Activated T-cell treated with anti-CD3 and anti-CD28 coated beads, Interleukin-2, amount 50 U/mL, for 24 hours (primary cell): ENCODE results near the gene PGBD1.

ENCODE experiments used
- DNase-seq: peaks from one replicate; pipeline ENCODE4 v3.0.0-alpha.2; 2020
- H3K27ac Mint-ChIP-seq: 2 replicates; pipeline ENCODE4 v1.8.0; 2020; ENCODE audit warnings: mild to moderate bottlenecking, mixed read lengths
- H3K27me3 Mint-ChIP-seq: 2 replicates; pipeline ENCODE4 v1.8.0; 2020; ENCODE audit warnings: mixed read lengths
- H3K36me3 Mint-ChIP-seq: 2 replicates; pipeline ENCODE4 v1.8.0; 2020; ENCODE audit warnings: low read depth, mixed read lengths
- H3K4me1 Mint-ChIP-seq: 2 replicates; pipeline ENCODE4 v1.8.0; 2020; ENCODE audit warnings: low read depth, mixed read lengths
- H3K4me3 Mint-ChIP-seq: 2 replicates; pipeline ENCODE4 v1.8.0; 2020; ENCODE audit warnings: mild to moderate bottlenecking, moderate library complexity, mixed read lengths
- H3K9me3 Mint-ChIP-seq: 2 replicates; pipeline ENCODE4 v1.8.0; 2020; ENCODE audit warnings: mixed read lengths

The PGBD1 gene, protein sequence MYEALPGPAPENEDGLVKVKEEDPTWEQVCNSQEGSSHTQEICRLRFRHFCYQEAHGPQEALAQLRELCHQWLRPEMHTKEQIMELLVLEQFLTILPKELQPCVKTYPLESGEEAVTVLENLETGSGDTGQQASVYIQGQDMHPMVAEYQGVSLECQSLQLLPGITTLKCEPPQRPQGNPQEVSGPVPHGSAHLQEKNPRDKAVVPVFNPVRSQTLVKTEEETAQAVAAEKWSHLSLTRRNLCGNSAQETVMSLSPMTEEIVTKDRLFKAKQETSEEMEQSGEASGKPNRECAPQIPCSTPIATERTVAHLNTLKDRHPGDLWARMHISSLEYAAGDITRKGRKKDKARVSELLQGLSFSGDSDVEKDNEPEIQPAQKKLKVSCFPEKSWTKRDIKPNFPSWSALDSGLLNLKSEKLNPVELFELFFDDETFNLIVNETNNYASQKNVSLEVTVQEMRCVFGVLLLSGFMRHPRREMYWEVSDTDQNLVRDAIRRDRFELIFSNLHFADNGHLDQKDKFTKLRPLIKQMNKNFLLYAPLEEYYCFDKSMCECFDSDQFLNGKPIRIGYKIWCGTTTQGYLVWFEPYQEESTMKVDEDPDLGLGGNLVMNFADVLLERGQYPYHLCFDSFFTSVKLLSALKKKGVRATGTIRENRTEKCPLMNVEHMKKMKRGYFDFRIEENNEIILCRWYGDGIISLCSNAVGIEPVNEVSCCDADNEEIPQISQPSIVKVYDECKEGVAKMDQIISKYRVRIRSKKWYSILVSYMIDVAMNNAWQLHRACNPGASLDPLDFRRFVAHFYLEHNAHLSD

DNA sequence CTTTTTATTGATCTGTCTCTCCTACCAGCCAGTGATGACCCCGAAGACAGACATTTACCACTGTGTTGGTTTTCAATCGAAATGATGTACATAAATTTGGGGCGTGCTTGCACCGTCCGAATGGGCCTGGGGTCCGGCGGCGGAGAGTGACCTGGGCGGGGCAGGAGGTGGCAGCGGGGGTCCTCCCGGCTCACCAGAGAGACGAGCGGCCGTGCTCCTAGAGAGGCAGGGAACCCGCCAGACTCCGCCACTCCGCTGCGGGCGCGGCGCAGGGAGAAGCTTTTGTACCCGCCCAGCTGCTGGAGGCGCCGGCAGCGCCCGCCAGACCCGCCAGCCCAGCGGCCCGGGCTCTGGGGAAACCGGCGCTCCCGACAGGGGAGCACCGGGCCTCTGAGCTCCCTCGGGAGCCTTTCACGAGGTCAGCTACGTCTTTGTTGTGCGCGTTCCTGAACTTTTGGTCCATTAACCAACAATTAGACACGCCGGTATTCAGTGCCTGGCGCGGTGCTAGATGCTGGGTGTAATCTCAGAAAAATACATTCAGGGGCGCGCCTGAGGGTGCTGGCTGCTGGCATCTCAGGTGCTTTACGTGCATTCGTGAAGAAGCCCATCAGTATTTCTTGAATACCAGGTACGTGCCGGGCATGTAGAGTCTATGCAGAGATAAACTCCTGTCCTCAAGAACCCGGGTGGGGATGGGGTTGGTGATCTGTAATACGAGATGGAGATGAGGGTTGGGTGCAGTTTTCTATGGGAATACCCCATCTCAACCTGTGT lies at the start of gene PGBD1:
Gene PGBD1, plus strand, starts transcription at position 285 of the 777 bp plus-strand sequence. CDS start 2,242 bp downstream, outside the sequence.
- H3K4me1 Mint-ChIP-seq = peaks cover 11% of the 10 kb centered on the region
- H3K27me3 Mint-ChIP-seq = peaks cover 50% of the 10 kb centered on the region
- peak within 1 kb of the TSS; percentile 82 for H3K4me3 Mint-ChIP-seq
- no peak within 1 kb of the TSS for H3K27ac Mint-ChIP-seq
- peak; percentile 75 for DNase-seq
- peaks cover 14% of the 10 kb centered on the region for H3K9me3 Mint-ChIP-seq
- H3K36me3 Mint-ChIP-seq = peaks cover 39% of the 10 kb centered on the region

DNA sequence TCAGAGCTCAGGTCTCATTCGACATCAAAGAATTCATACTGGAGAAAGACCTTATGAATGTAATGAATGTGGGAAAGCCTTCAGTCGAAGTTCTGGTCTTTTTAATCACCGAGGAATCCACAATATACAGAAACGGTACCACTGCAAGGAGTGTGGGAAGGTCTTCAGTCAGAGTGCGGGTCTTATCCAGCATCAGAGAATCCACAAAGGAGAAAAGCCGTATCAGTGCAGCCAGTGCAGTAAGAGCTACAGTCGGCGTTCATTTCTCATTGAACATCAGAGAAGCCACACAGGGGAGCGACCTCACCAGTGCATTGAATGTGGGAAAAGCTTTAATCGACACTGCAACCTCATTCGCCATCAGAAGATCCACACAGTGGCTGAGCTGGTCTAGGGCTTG lies 48.6 kb upstream of the PGBD1 start:
- H3K27ac Mint-ChIP-seq = no peak overlapping the region
- H3K27me3 Mint-ChIP-seq = peaks cover 7% of the 10 kb centered on the region
- no peak overlapping the region for H3K4me3 Mint-ChIP-seq
- peaks cover 26% of the 10 kb centered on the region for H3K36me3 Mint-ChIP-seq
- H3K4me1 Mint-ChIP-seq = no peaks in the 10 kb centered on the region
- no peak for DNase-seq
- H3K9me3 Mint-ChIP-seq = no peaks in the 10 kb centered on the region

DNA sequence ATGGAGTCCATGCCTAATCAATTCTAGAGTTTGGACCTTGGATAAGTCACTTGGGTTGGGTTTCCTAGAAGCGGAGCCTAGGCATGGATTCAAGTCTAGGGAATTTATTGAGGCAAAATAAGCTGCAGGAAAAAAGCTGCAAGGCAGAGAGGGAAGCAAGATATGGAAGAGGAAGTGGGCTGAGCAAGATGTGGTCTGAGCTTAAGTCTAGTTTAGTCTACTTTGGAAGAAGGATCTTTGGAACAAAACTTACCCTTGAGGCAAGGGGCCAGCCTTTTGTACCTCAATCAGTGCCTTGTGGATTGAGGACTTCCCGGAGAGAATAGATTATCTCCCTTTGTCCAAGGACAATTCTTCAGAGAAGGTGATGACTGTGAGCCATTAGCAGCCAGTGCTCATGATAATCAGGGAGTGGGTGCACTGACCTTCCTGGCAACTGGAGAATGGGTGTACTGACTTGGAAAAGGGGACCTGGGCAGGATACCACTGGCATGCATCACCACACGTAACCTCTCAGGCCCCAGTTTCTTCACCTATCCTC lies 45.4 kb upstream of the PGBD1 start:
- H3K36me3 Mint-ChIP-seq = peaks cover 16% of the 10 kb centered on the region
- H3K27me3 Mint-ChIP-seq = peaks cover 7% of the 10 kb centered on the region
- no peak for DNase-seq
- H3K4me1 Mint-ChIP-seq = no peaks in the 10 kb centered on the region
- H3K4me3 Mint-ChIP-seq = no peak overlapping the region
- no peaks in the 10 kb centered on the region for H3K9me3 Mint-ChIP-seq
- no peak overlapping the region for H3K27ac Mint-ChIP-seq

DNA sequence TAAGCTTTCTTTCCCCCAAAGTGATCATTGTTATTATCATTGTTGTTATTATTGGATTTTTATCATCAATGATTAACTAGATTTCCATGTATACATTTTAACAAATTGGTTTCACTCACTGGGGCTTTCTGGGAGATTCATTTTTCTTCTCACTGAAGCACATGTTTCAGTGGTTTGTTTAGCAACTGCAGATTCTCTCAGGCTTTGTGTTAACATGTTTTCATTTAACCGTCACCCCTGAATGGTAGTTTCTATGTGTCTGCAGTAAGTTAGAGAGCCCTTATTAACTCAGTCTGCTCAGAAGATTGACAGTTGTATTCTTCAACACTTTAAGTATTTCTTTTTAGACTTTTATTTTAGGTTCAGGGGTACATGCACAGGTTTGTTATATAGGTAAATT lies 41.7 kb upstream of the PGBD1 start:
- Mint-ChIP-seq H3K9me3 (no peaks in the 10 kb centered on the region), H3K4me1 (no peaks in the 10 kb centered on the region), H3K36me3 (peaks cover 17% of the 10 kb centered on the region), H3K27me3 (no peaks in the 10 kb centered on the region), H3K4me3 (no peak overlapping the region), H3K27ac (no peak overlapping the region)
- DNase-seq = no peak

DNA sequence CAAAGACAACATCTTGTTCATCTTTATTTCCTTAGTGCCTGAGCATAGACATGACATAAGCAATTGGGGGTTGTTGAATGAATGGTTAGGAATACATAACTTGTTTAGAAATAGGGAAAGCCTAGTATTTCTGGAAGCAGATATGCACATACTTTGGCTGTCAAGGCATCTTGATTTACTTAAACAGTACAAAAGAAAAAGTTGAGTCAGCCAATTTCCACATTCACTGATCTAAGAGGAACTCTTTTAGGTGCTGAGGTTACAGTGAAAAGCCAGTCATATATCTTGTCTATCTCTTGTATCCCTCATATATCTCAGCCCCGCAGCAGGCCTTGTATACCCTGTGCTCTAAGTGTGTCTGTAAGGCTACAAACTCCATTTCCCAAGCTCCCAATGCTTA lies 40.9 kb upstream of the PGBD1 start:
- peaks cover 25% of the 10 kb centered on the region for H3K36me3 Mint-ChIP-seq
- H3K9me3 Mint-ChIP-seq = no peaks in the 10 kb centered on the region
- no peak for DNase-seq
- no peak overlapping the region for H3K4me3 Mint-ChIP-seq
- no peak overlapping the region for H3K27ac Mint-ChIP-seq
- no peaks in the 10 kb centered on the region for H3K27me3 Mint-ChIP-seq
- no peaks in the 10 kb centered on the region for H3K4me1 Mint-ChIP-seq

DNA sequence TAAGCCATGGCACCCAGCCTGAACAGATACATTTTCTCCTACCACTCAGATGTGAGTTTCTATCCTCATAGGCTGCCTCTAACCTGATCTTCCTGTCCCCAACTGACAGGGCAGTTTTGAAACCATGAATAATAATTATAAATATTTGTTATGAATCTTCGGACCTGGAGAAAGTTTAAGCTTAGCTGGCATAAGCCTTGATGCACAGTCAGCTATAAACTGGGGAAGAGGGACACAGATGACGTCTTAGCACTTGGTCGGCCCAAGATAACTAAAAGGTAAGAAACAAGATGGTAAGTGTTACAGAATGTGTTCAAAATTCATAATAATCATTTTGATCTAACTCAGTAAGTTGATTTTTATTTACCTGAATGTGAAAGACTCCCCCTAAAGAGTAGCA lies 37.4 kb upstream of the PGBD1 start:
- Mint-ChIP-seq H3K4me3 (no peak overlapping the region), H3K27me3 (no peaks in the 10 kb centered on the region), H3K9me3 (no peaks in the 10 kb centered on the region), H3K27ac (no peak overlapping the region), H3K4me1 (peaks cover 1% of the 10 kb centered on the region), H3K36me3 (peaks cover 60% of the 10 kb centered on the region)
- DNase-seq = no peak

DNA sequence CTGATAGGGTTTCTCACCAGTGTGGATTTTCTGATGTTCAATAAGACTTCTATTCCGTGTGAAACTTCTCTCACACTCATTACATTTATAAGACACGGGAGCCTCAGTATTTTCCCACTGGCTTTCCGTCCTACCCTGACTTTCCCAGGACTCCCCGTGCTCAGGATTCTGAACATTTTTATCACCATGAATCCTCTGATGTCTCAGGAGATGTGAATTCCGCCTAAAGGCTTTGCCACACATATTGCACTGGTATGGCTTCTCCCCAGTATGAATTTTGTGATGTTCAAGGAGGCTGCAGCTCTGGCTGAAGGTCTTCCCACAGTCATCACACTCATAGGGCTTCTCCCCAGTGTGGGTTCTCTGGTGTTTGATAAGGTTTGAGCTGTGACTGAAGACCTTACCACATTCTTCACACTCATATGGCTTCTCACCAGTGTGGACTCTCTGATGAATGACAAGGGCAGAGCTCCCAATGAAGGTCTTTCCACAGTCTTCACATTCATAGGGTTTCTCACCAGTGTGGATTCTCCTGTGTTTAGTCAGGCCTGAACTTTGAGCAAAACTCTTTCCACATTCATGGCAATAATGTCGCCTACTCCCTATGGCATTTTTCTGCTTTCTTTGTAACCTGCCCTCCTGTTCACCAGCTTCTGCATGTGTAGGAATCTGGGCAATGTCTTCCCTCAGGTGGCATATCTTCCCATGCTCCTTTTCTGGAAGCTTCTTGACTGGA lies 36.0 kb upstream of the PGBD1 start:
- H3K9me3 Mint-ChIP-seq = no peaks in the 10 kb centered on the region
- no peaks in the 10 kb centered on the region for H3K27me3 Mint-ChIP-seq
- peaks cover 68% of the 10 kb centered on the region for H3K36me3 Mint-ChIP-seq
- no peak overlapping the region for H3K27ac Mint-ChIP-seq
- no peak overlapping the region for H3K4me3 Mint-ChIP-seq
- DNase-seq = no peak
- H3K4me1 Mint-ChIP-seq = peaks cover 14% of the 10 kb centered on the region

DNA sequence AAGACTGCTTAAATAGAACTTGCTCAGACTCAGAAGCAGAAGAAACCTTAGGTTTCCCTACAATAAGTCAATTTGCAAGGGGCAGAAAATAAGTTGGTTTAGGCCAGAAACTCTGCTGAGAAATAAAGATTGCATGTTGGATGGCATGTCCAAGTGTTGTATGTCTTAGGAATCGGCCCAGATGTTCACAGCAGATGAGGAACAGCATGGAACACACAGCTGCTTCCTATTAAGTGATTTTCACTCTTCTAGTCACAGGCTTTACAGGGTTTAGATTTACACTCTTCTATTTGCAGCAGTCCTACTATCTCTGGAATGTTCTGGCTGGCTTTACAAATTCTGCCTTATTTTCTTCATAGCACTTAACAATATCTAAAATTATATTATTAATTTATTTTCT lies 32.5 kb upstream of the PGBD1 start:
- Mint-ChIP-seq H3K4me3 (no peak overlapping the region), H3K27ac (no peak overlapping the region), H3K36me3 (peaks cover 67% of the 10 kb centered on the region), H3K9me3 (no peaks in the 10 kb centered on the region), H3K27me3 (no peaks in the 10 kb centered on the region), H3K4me1 (peaks cover 31% of the 10 kb centered on the region)
- no peak for DNase-seq

DNA sequence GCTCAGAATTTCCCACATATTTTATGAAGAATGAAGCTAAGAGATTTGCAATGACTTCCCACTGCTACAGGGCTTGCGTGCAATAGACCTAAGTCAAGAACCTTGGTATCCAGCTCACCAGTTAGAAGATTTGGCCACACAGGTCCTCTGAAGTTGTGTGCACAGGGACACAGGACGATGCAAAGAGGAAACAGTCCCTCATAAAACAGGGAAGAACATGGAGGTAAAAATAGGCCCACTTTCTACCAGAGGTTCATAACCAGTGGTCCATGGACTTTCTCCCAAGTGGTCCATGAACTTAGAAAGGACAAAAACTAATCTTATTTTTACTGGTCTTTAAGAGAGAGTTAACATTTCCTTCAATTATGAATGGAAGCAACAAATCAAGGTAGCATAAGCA lies 30.6 kb upstream of the PGBD1 start:
- peaks cover 31% of the 10 kb centered on the region for H3K4me1 Mint-ChIP-seq
- peaks cover 48% of the 10 kb centered on the region for H3K36me3 Mint-ChIP-seq
- H3K9me3 Mint-ChIP-seq = no peaks in the 10 kb centered on the region

DNA sequence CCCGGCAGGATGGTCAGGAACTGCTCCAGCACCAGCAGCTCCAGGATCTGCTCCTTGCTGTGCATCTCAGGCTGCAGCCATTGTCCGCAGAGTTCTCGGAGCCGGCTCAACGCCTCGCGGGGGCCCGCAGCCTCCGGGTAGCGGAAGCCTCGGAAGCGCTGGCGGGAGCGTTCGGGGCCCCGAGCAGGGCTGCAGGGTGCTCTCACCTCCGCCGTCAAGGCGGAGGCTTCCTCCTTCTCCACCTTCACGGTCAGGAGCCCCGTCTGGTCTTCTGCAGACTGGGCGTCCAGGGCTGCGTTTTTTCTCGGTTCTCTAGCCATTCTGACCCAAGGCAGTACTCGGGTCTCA lies 29.7 kb upstream of the PGBD1 start:
- no peaks in the 10 kb centered on the region for H3K9me3 Mint-ChIP-seq
- H3K4me3 Mint-ChIP-seq = peak overlapping the region; percentile 94
- DNase-seq = no peak
- peaks cover 4% of the 10 kb centered on the region for H3K27me3 Mint-ChIP-seq
- H3K4me1 Mint-ChIP-seq = peaks cover 31% of the 10 kb centered on the region
- H3K36me3 Mint-ChIP-seq = peaks cover 40% of the 10 kb centered on the region
- H3K27ac Mint-ChIP-seq = peak overlapping the region; percentile 87

More for the DNA sequence above, 30.6 kb upstream of the PGBD1 start:
- H3K27ac Mint-ChIP-seq = no peak overlapping the region
- peak overlapping the region; percentile 67 for H3K4me3 Mint-ChIP-seq
- no peak for DNase-seq
- peaks cover under 1% of the 10 kb centered on the region for H3K27me3 Mint-ChIP-seq

DNA sequence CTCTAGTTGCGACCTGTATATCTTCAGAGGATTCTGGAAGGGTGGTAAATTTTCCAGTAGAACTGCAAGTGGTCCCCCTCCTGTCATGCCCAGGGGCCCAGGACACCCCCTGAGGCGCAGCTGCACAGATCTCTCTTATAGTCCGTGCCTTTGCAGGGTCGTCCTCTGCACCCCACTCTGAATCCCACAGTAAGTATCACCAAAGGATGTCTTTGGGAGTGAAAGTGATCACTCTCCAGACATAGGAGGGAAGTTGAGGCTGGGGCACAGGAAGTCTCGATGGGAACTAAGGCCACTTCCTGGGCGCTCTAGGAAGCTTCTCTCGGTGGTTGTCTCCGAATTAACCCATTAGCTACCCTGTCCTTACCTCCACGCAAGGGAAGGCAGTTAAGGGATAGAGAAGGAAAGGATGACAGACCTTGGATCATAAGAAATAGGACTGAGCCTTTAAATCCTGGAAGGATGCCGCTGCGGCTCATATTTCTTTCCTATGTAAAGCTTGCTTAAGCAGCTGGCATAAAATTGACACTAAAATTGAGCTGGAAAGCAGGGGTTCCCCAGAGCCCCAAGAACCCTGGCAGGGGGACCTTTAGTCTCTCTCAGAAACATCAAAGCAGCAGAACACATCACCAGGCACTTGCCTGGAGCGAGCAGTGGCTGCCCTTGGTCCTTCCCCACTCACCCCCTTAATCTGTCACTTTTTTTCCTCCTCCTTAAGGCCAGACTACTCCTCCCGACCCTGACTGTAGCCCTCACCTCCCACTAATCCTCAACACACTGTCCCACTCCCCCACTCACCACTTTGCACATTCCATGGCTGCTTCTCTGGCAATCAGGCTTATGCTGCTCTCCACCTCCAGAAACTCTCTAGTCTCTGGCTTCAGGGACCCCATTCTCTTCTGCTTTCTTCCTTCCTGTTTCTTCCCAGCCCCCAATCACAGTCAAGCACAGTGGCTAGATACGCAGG lies 29.1 kb upstream of the PGBD1 start, which contains the start of gene ZKSCAN4:
Gene ZKSCAN4, minus strand, starts transcription at position 261 of the 967 bp plus-strand sequence. CDS start 289 bp downstream, outside the sequence.
- peak within 1 kb of the TSS; percentile 94 for H3K4me3 Mint-ChIP-seq
- peaks cover 31% of the 10 kb centered on the region for H3K4me1 Mint-ChIP-seq
- peak within 1 kb of the TSS; percentile 87 for H3K27ac Mint-ChIP-seq
- no peaks in the 10 kb centered on the region for H3K9me3 Mint-ChIP-seq
- DNase-seq = peak; percentile 82
- H3K27me3 Mint-ChIP-seq = peaks cover 4% of the 10 kb centered on the region
- H3K36me3 Mint-ChIP-seq = peaks cover 33% of the 10 kb centered on the region

DNA sequence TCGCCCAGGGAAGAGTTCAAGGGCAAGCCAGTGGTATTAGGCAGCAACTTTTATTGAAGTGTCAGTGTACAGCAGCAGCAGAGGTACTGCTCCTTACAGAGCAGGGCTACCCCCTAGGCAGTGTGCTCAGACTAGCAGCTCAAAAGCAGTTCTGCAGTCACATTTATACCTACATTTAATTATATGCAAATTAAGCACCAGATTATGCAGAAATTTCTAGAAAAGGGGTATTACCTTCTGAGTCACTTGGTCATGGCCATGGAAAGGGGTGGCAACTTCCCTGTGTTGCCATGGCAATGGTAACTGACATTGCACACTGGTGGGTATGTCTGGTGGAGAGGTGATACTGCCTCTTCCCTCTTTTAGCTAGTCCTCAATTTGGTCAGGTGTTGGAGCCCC lies 27.3 kb upstream of the PGBD1 start:
- no peak overlapping the region for H3K4me3 Mint-ChIP-seq
- no peak overlapping the region for H3K27ac Mint-ChIP-seq
- DNase-seq = no peak
- peaks cover 38% of the 10 kb centered on the region for H3K4me1 Mint-ChIP-seq
- peaks cover 26% of the 10 kb centered on the region for H3K36me3 Mint-ChIP-seq
- peaks cover 4% of the 10 kb centered on the region for H3K27me3 Mint-ChIP-seq
- peaks cover 8% of the 10 kb centered on the region for H3K9me3 Mint-ChIP-seq

DNA sequence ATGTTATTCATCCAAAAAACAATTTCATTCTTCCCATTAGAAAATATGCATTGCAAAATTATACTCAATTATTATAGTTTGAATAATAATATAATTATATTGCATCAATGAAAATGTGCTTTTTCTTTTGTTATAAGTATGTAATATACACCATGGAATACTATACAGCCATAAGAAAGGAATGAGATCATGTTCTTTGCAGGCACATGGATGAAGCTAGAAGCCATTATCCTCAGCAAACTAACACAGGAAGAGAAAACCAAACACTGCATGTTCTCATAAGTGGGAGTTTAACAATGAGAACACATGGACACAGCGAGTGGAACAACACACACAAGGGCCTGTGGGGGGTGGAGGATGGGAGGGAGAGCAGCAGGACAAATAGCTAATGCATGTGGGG lies 24.3 kb upstream of the PGBD1 start:
- H3K36me3 Mint-ChIP-seq = peaks cover 11% of the 10 kb centered on the region
- H3K9me3 Mint-ChIP-seq = peaks cover 13% of the 10 kb centered on the region
- no peak overlapping the region for H3K4me3 Mint-ChIP-seq
- H3K27me3 Mint-ChIP-seq = peaks cover 4% of the 10 kb centered on the region
- no peak for DNase-seq
- H3K27ac Mint-ChIP-seq = no peak overlapping the region
- H3K4me1 Mint-ChIP-seq = peaks cover 19% of the 10 kb centered on the region
